ENCODE data around the gene PLEKHA3. TPM values are rescaled to one million over a fixed set of nuclear protein-coding genes. Genes with fewer than 3 reads are reported as not detected.

The PLEKHA3 gene
- total and polyA plus RNA-seq, 10 of the 15 experiments (the other 5 are each of a cell fraction or from before 2014, with no cell fraction given): 1.4 to 21.1 (median 7.4) TPM

GRCh38 chr2:178473931-178474330 lies 6.3 kb upstream of the PLEKHA3 start (continued):
- TF ChIP-seq MTA3 (IDR thresholded peaks at IDR 0.05; ENCODE audit: borderline replicate concordance, low read length) (no peak), YY1 (IDR thresholded peaks at IDR 0.05; ENCODE audit: low read depth, low read length) (no peak), ESRRA (IDR thresholded peaks at IDR 0.05; ENCODE audit: low read length) (no peak), CTCF (IDR thresholded peaks at IDR 0.05 in 2 of 3, conservative IDR thresholded peaks at IDR 0.05 in 1 of 3; ENCODE audit: control insufficient read depth in 2 of 3, extremely low read depth in 1 of 3, insufficient read depth in 1 of 3, low read depth in 3 of 3, low read length in 3 of 3) (no peak), MAX (IDR thresholded peaks at IDR 0.05; ENCODE audit: low read depth, low read length) (no peak)

- no peaks in the 10 kb centered on the region for H4K20me1 ChIP-seq (ENCODE audit: control insufficient read depth, insufficient read depth)
- ChIA-PET SMC1A (ENCODE audit: uncharacterized antibody, unreplicated experiment) (interaction anchor here (0.6 kb wide), 1 partner anchor 537 kb away, joined by 4 read pairs; no protein-coding TSS in a partner anchor), CTCF (interaction anchor here (1.8 kb wide), 1 partner anchor 77 kb away, joined by 4 read pairs; no protein-coding TSS in a partner anchor), RAD21 (ENCODE audit: unreplicated experiment) (no interaction called here), POLR2A (interaction anchor here (0.7 kb wide), 1 partner anchor 351 kb away, joined by 3 read pairs; no protein-coding TSS in a partner anchor)
- H2AFZ ChIP-seq (ENCODE audit: control insufficient read depth, low read depth, low read length): no peak overlapping the region
- H3K27ac ChIP-seq (ENCODE audit: control insufficient read depth, insufficient read depth): no peak overlapping the region
- no peak overlapping the region for H3K4me2 ChIP-seq (ENCODE audit: control insufficient read depth, insufficient read depth)
- H3K79me2 ChIP-seq (ENCODE audit: control insufficient read depth, insufficient read depth, low read length): peaks cover 6% of the 10 kb centered on the region; the same call in 1 of the 2 replicates
- no TSS peak for BruUV-seq (replicated peaks)
- 98% methylated on average over 5 of the region's 5 CpGs for WGBS (ENCODE audit: insufficient coverage, insufficient replicate concordance, low lambda C conversion rate, missing lambda C conversion rate)
- TF ChIP-seq FOXK2 (IDR thresholded peaks at IDR 0.05): no peak
- no peak for TF ChIP-seq PAX8 (IDR thresholded peaks at IDR 0.05)
- TF ChIP-seq BACH1 (IDR thresholded peaks at IDR 0.05; ENCODE audit: borderline replicate concordance): no peak
- no peak for TF ChIP-seq RFX5 (IDR thresholded peaks at IDR 0.05; ENCODE audit: low read depth, low read length)
- TF ChIP-seq CREB1 (IDR thresholded peaks at IDR 0.05; ENCODE audit: low read depth): no peak
- TF ChIP-seq NR2C2 (IDR thresholded peaks at IDR 0.05; ENCODE audit: borderline replicate concordance, control insufficient read depth, insufficient read length, low read depth): no peak
- no peak for TF ChIP-seq MXI1 (IDR thresholded peaks at IDR 0.05; ENCODE audit: low read depth, low read length)
- no peak for TF ChIP-seq RB1 (IDR thresholded peaks at IDR 0.05; ENCODE audit: borderline replicate concordance)
- no peak for TF ChIP-seq ATF3 (IDR thresholded peaks at IDR 0.05; ENCODE audit: borderline replicate concordance, extremely low read depth, low read depth, low read length)
- no peak for TF ChIP-seq BRCA1 (IDR thresholded peaks at IDR 0.05; ENCODE audit: low read depth, low read length)
- no peak for TF ChIP-seq IRF4 (IDR thresholded peaks at IDR 0.05; ENCODE audit: low read depth, low read length)
- no peak for TF ChIP-seq SKIL (IDR thresholded peaks at IDR 0.05; ENCODE audit: low read depth, poor library complexity, severe bottlenecking)
- TF ChIP-seq ZSCAN29 (IDR thresholded peaks at IDR 0.05): no peak
- TF ChIP-seq TARDBP (IDR thresholded peaks at IDR 0.05; ENCODE audit: borderline replicate concordance): no peak
- no peak for TF ChIP-seq POU2F2 (IDR thresholded peaks at IDR 0.05; ENCODE audit: borderline replicate concordance, low read depth, low read length)
- H3K4me3 ChIP-seq: no peak overlapping the region
- H3K36me3 ChIP-seq (ENCODE audit: control insufficient read depth in 2 of 2, insufficient read depth in 2 of 2, low read length in 1 of 2): no peaks in the 10 kb centered on the region
- intact Hi-C loops (cut with micrococcal nuclease; ENCODE audit: unreplicated experiment) (loop anchor here (10.0 kb wide), 1 partner anchor 440 kb away; no protein-coding TSS in a partner anchor), in situ Hi-C loops (cut with MboI) (no loop called here)
- no peaks in the 10 kb centered on the region for H3K27me3 ChIP-seq (replicated peaks in 1 of 2; ENCODE audit: control insufficient read depth in 2 of 2, insufficient read depth in 2 of 2, low read length in 1 of 2)
- no peaks in the 10 kb centered on the region for H3K4me1 ChIP-seq (ENCODE audit: control insufficient read depth, insufficient read depth, low read length)
- H3K9me3 ChIP-seq (replicated peaks; ENCODE audit: control insufficient read depth, insufficient read depth, low read length): no peaks in the 10 kb centered on the region
- DNase-seq (ENCODE audit: low read depth, low spot score): no peak
- ATAC-seq: no peak
- no peak overlapping the region for H3K9ac ChIP-seq (ENCODE audit: control insufficient read depth, insufficient read depth, low read length)
- no peak for FAIRE-seq
Measured at GRCh38 chr2:178474560-178474959, 5.7 kb upstream of the PLEKHA3 start.

Measured in GM12878 (cell line).